Heart left ventricle (tissue), 13 donors: Measurements from ENCODE around the gene ASIC1.

ENCODE experiments used
- POLR2A ChIP-seq, 2 donors: fragments of 450-650 bp; IDR thresholded peaks; one replicate each; pipeline ENCODE4 v1.6.1; 2017; ENCODE audit warnings: antibody characterized with exemption in 2 of 2, mild to moderate bottlenecking in 2 of 2, moderate library complexity in 2 of 2
- TF ChIP-seq, protein P1 (sequence below), 12 donors: fragments of 200-600 bp; sonication (generic) in 4 of 12; IDR thresholded peaks; one replicate each; pipeline versions ENCODE4 v1.5.0 to v1.8.0; 2018 to 2022; ENCODE audit warnings: antibody characterized with exemption in 12 of 12, mild to moderate bottlenecking in 5 of 12
- donor health status: ischemic (EF 13 %, LVEDD 7.1; RV severe dilation, severe dysfunction).
- donor health status: DM: no; HTN: yes; CAD: no.
- donor health status: DM: no; HTN: no; CAD: no.
- donor health status: ischemic (EF 25% LVEDD 6.9; RV normal size, moderate dysfunction).
- donor health status: ischemic (EF 25% LVEDD 5.7; RV mildly dilated, moderate dysfunction).
- donor health status: ischemic (EF 35%, LVEDD 5.7; RV mildly dilated, moderate dysfunction).
- donor health status: nonischemic (EF 11% LVEDD 7.7; RV severe dilation, severe dysfunction).
- donor health status: DM: yes; HTN: yes; CAD: no.
- donor health status: PGD.
- donor health status: ischemic (EF 29% LVEDD 5.4; RV normal size, mild dysfunction).
- donor health status: nonischemic (EF 23%, LVEDD 6.1; RV moderate dilation, normal function).

- TF ChIP-seq, protein P1, sequence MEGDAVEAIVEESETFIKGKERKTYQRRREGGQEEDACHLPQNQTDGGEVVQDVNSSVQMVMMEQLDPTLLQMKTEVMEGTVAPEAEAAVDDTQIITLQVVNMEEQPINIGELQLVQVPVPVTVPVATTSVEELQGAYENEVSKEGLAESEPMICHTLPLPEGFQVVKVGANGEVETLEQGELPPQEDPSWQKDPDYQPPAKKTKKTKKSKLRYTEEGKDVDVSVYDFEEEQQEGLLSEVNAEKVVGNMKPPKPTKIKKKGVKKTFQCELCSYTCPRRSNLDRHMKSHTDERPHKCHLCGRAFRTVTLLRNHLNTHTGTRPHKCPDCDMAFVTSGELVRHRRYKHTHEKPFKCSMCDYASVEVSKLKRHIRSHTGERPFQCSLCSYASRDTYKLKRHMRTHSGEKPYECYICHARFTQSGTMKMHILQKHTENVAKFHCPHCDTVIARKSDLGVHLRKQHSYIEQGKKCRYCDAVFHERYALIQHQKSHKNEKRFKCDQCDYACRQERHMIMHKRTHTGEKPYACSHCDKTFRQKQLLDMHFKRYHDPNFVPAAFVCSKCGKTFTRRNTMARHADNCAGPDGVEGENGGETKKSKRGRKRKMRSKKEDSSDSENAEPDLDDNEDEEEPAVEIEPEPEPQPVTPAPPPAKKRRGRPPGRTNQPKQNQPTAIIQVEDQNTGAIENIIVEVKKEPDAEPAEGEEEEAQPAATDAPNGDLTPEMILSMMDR (IDR thresholded peaks at IDR 0.05), result no peak
- no peak for TF ChIP-seq POLR2A (IDR thresholded peaks at IDR 0.05)
Measured at GRCh38 chr12:50060120-50060468, 2.7 kb downstream of the ASIC1 start.
